Mesenchymal stem cell (in vitro differentiated cells and primary cell): Measurements from ENCODE around the gene DEFB114.

Experiments used
- DNase-seq: peaks from one replicate; pipeline ENCODE4 v3.0.0-alpha.2; 2013
- H2AFZ ChIP-seq: one replicate; pipeline ENCODE4 v1.6.1; 2013; ENCODE audit warnings: low read depth, mild to moderate bottlenecking, control low read depth, inconsistent platforms, low read length, moderate library complexity
- H2AK5ac ChIP-seq: 2 replicates; pipeline ENCODE4 v1.6.1; 2013; ENCODE audit warnings: low read length, moderate library complexity, mild to moderate bottlenecking, inconsistent platforms; ENCODE audit not compliant: severe bottlenecking
- H2BK120ac ChIP-seq: one replicate; pipeline ENCODE4 v1.6.1; 2013; ENCODE audit warnings: low read depth, mild to moderate bottlenecking, inconsistent platforms, low read length, moderate library complexity
- H2BK12ac ChIP-seq, 2 experiments: one replicate each; pipeline ENCODE4 v1.6.1; 2013; ENCODE audit warnings: inconsistent platforms in 2 of 2, low read length in 2 of 2, mild to moderate bottlenecking in 2 of 2, moderate library complexity in 2 of 2, control low read depth in 1 of 2
- H2BK15ac ChIP-seq: one replicate; pipeline ENCODE4 v1.6.1; 2013; ENCODE audit warnings: mild to moderate bottlenecking, low read depth, inconsistent platforms; ENCODE audit not compliant: poor library complexity, severe bottlenecking
- H2BK5ac ChIP-seq: 2 replicates; pipeline ENCODE4 v1.6.1; 2013; ENCODE audit warnings: low read depth, mild to moderate bottlenecking, low read length, control low read depth, inconsistent platforms; ENCODE audit not compliant: poor library complexity, severe bottlenecking
- H3K14ac ChIP-seq, 2 experiments: one replicate each; pipeline ENCODE4 v1.6.1; 2013; ENCODE audit warnings: inconsistent platforms in 2 of 2, low read length in 2 of 2, control low read depth in 1 of 2, mild to moderate bottlenecking in 1 of 2, moderate library complexity in 1 of 2
- H3K18ac ChIP-seq, 2 experiments: one replicate each; pipeline ENCODE4 v1.6.1; 2013; ENCODE audit warnings: inconsistent platforms in 2 of 2, low read length in 2 of 2, control low read depth in 1 of 2, low read depth in 1 of 2, mild to moderate bottlenecking in 1 of 2
- H3K23ac ChIP-seq, 2 experiments: one replicate each; pipeline ENCODE4 v1.6.1; 2013; ENCODE audit warnings: inconsistent platforms in 2 of 2, low read length in 2 of 2, mild to moderate bottlenecking in 2 of 2, moderate library complexity in 2 of 2, control low read depth in 1 of 2
- H3K27ac ChIP-seq: 2 replicates; pipeline ENCODE4 v1.5.1; 2013; ENCODE audit warnings: mild to moderate bottlenecking, moderate library complexity, low read length, control low read depth, inconsistent platforms; ENCODE audit not compliant: poor library complexity, severe bottlenecking
- H3K27me3 ChIP-seq, 2 experiments: 2 replicates each; pipeline versions ENCODE4 v1.6.1 to v1.7.0; 2013; ENCODE audit warnings: low read length in 2 of 2, mild to moderate bottlenecking in 2 of 2, moderate library complexity in 2 of 2, control low read depth in 1 of 2, inconsistent platforms in 1 of 2; ENCODE audit not compliant: control insufficient read depth in 1 of 2, insufficient read depth in 1 of 2
- H3K36me3 ChIP-seq, 2 experiments: 2 replicates each; pipeline versions ENCODE4 v1.6.1 to v1.7.0; 2013; ENCODE audit warnings: low read length in 2 of 2, control low read depth in 1 of 2, inconsistent platforms in 1 of 2, low read depth in 1 of 2, mild to moderate bottlenecking in 1 of 2; ENCODE audit not compliant: insufficient read depth in 2 of 2, control insufficient read depth in 1 of 2
- H3K4ac ChIP-seq, 2 experiments: one replicate each; pipeline ENCODE4 v1.6.1; 2013; ENCODE audit warnings: inconsistent platforms in 2 of 2, low read length in 2 of 2, mild to moderate bottlenecking in 2 of 2, moderate library complexity in 2 of 2, control low read depth in 1 of 2, low read depth in 1 of 2
- H3K4me1 ChIP-seq: 2 replicates; pipeline ENCODE4 v1.6.1; 2013; ENCODE audit warnings: low read depth, low read length, control low read depth; ENCODE audit not compliant: control insufficient read depth, insufficient read depth
- H3K4me2 ChIP-seq: 2 replicates; pipeline ENCODE4 v1.6.1; 2013; ENCODE audit warnings: low read length, mild to moderate bottlenecking, inconsistent platforms; ENCODE audit not compliant: poor library complexity, severe bottlenecking
- H3K4me3 ChIP-seq, 2 experiments: 2 replicates each; pipeline versions ENCODE4 v1.5.1 to v1.7.0; 2013; ENCODE audit warnings: low read length in 2 of 2, mild to moderate bottlenecking in 2 of 2, control low read depth in 1 of 2, low read depth in 1 of 2; ENCODE audit not compliant: insufficient read depth in 1 of 2
- H3K79me1 ChIP-seq: replicated peaks from 2 replicates; pipeline ENCODE4 v1.6.1; 2013; ENCODE audit warnings: mild to moderate bottlenecking, control low read depth, low read length, inconsistent platforms; ENCODE audit not compliant: poor library complexity, severe bottlenecking
- H3K9ac ChIP-seq: 2 replicates; pipeline ENCODE4 v1.7.0; 2013; ENCODE audit warnings: mild to moderate bottlenecking, low read length, moderate library complexity
- H3K9me3 ChIP-seq: 2 replicates; pipeline ENCODE4 v1.7.0; 2013; ENCODE audit warnings: mild to moderate bottlenecking, low read length; ENCODE audit not compliant: control insufficient read depth
- H4K8ac ChIP-seq: one replicate; pipeline ENCODE4 v1.6.1; 2013; ENCODE audit warnings: inconsistent platforms, mild to moderate bottlenecking, low read length, moderate library complexity
- H4K91ac ChIP-seq: one replicate; pipeline ENCODE4 v1.6.1; 2013; ENCODE audit warnings: mild to moderate bottlenecking, low read length, inconsistent platforms
- WGBS: methylation state at CpG from one replicate; pipeline ENCODE4 v1.1.7; 2013; ENCODE audit warnings: mixed read lengths; 5-methylcytosine and 5-hydroxymethylcytosine counted together

The DEFB114 gene

GRCh38 chr6:49966823-49967222 lies 2.9 kb upstream of the DEFB114 start:
- Histone ChIP-seq H3K23ac (no peak overlapping the region), H3K36me3 (no peaks in the 10 kb centered on the region), H3K27me3 (no peaks in the 10 kb centered on the region), H3K27ac (no peak overlapping the region), H2BK5ac (no peak overlapping the region), H2AFZ (no peak overlapping the region), H3K4me2 (no peak overlapping the region), H2AK5ac (no peak overlapping the region), H3K9ac (no peak overlapping the region), H2BK120ac (no peak overlapping the region), H4K91ac (no peak overlapping the region), H3K4me3 (no peak overlapping the region), H3K79me1 (no peaks in the 10 kb centered on the region), H3K18ac (no peak overlapping the region), H3K14ac (no peak overlapping the region), H3K9me3 (no peaks in the 10 kb centered on the region), H4K8ac (no peak overlapping the region), H3K4me1 (no peaks in the 10 kb centered on the region), H2BK12ac (no peak overlapping the region), H3K4ac (no peak overlapping the region), H2BK15ac (no peak overlapping the region)
- WGBS: no CpG with 5 or more reads among the region's 2 CpGs
- no peak for DNase-seq

- no peak overlapping the region for H3K23ac ChIP-seq
- no peaks in the 10 kb centered on the region for H3K79me1 ChIP-seq
- H2BK5ac ChIP-seq: no peak overlapping the region
- no peak overlapping the region for H2BK120ac ChIP-seq
- no peak overlapping the region for H4K8ac ChIP-seq
- H3K9me3 ChIP-seq: no peaks in the 10 kb centered on the region
- H2BK15ac ChIP-seq: no peak overlapping the region
- H2BK12ac ChIP-seq: no peak overlapping the region
- 25% methylated on average over 1 of the region's 2 CpGs for WGBS
- no peaks in the 10 kb centered on the region for H3K27me3 ChIP-seq
- H3K4me1 ChIP-seq: no peaks in the 10 kb centered on the region
- H3K9ac ChIP-seq: no peak overlapping the region
- no peak overlapping the region for H3K4me3 ChIP-seq
- DNase-seq: no peak
- H3K36me3 ChIP-seq: no peaks in the 10 kb centered on the region
- no peak overlapping the region for H3K4me2 ChIP-seq
- no peak overlapping the region for H3K4ac ChIP-seq
- H2AFZ ChIP-seq: no peak overlapping the region
- no peak overlapping the region for H3K14ac ChIP-seq
- H3K27ac ChIP-seq: no peak overlapping the region
- no peak overlapping the region for H2AK5ac ChIP-seq
- no peak overlapping the region for H4K91ac ChIP-seq
- no peak overlapping the region for H3K18ac ChIP-seq
Measured at GRCh38 chr6:49966334-49966733, 2.4 kb upstream of the DEFB114 start.

GRCh38 chr6:49958180-49958579 lies 5.8 kb downstream of the DEFB114 start:
- WGBS: 33% methylated on average over 1 of the region's 1 CpG
- no peaks in the 10 kb centered on the region for H3K79me1 ChIP-seq

GRCh38 chr6:49955847-49956246 lies 8.1 kb downstream of the DEFB114 start:
- Histone ChIP-seq H2BK5ac (no peak overlapping the region), H3K27me3 (no peaks in the 10 kb centered on the region), H3K4me1 (no peaks in the 10 kb centered on the region), H3K18ac (no peak overlapping the region), H3K14ac (no peak overlapping the region), H3K36me3 (no peaks in the 10 kb centered on the region), H3K9ac (no peak overlapping the region), H4K8ac (no peak overlapping the region), H2AK5ac (no peak overlapping the region), H3K79me1 (no peaks in the 10 kb centered on the region), H3K4ac (no peak overlapping the region), H3K27ac (no peak overlapping the region), H2BK15ac (no peak overlapping the region), H3K23ac (no peak overlapping the region), H2BK12ac (no peak overlapping the region), H3K9me3 (no peaks in the 10 kb centered on the region), H2BK120ac (no peak overlapping the region), H2AFZ (no peak overlapping the region), H3K4me2 (no peak overlapping the region), H4K91ac (no peak overlapping the region), H3K4me3 (no peak overlapping the region)
- DNase-seq: no peak

More at GRCh38 chr6:49958180-49958579, 5.8 kb downstream of the DEFB114 start:
- H2AFZ ChIP-seq: no peak overlapping the region
- no peak overlapping the region for H2BK5ac ChIP-seq
- H3K4me2 ChIP-seq: no peak overlapping the region
- H3K27me3 ChIP-seq: no peaks in the 10 kb centered on the region
- H4K8ac ChIP-seq: no peak overlapping the region
- H3K18ac ChIP-seq: no peak overlapping the region
- H2BK15ac ChIP-seq: no peak overlapping the region
- H3K36me3 ChIP-seq: no peaks in the 10 kb centered on the region
- H4K91ac ChIP-seq: no peak overlapping the region
- no peak overlapping the region for H3K9ac ChIP-seq
- no peak overlapping the region for H3K14ac ChIP-seq
- no peak overlapping the region for H3K4ac ChIP-seq
- no peak overlapping the region for H2BK12ac ChIP-seq
- no peak overlapping the region for H3K27ac ChIP-seq
- H3K23ac ChIP-seq: no peak overlapping the region
- H2BK120ac ChIP-seq: no peak overlapping the region
- no peak overlapping the region for H3K4me3 ChIP-seq
- H3K4me1 ChIP-seq: no peaks in the 10 kb centered on the region
- no peaks in the 10 kb centered on the region for H3K9me3 ChIP-seq
- DNase-seq: no peak
- no peak overlapping the region for H2AK5ac ChIP-seq
